CD4-positive, alpha-beta T cell treated with Interleukin-4 for 4 hours (primary cell): ENCODE measurements around the gene ESR1.
"Not testable (repeated sequence)": the region's sequence is repeated elsewhere in the genome, so short reads cannot be mapped to it uniquely, and the experiment has no call there.

Source experiments
- DNase-seq: peaks from one replicate; pipeline ENCODE4 v3.0.0-alpha.2; 2020

ESR1 gene

DNA sequence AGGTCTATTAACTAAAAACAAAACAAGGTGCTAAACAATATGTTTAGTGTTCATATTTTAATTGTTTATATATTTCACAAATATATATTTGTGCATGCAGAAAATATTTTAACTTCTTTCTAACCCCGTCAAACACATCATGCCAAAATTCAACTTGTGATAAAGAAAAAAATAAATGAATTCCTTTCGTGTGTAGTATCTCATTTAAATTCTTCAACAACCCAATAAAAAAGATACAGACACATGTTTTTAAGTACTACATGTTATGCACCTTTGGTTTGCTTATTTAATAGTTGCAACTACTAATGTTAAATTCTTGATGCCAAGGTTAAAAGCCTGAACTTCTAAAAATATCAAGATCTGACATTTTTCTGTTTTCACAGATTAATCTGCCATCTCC lies 252.4 kb downstream of the ESR1 start:
- DNase-seq, result no peak

DNA sequence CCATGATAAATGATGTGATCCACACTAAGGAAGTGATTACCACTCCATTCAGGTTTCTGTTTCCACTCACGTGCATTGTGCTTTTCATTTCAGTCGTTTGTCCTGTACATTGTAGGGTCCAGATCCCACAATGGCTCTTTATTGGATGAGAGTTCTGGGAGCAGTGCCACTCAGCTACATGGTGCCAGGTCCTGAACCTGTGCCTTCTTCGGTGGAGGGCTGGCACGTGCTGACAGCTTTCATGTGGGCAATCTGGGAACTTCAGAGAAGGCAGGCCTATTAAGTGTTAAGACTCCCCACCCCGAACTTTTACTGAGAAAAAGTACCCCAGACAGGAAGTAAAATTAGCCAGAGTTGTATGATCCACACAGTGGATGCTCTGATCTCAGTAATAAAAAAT lies 255.0 kb downstream of the ESR1 start:
- no peak for DNase-seq

- no peak for DNase-seq
Measured at GRCh38 chr6:152063170-152063921, 255.9 kb downstream of the ESR1 start.

- no peak for DNase-seq
Measured at GRCh38 chr6:152068622-152069261, 261.3 kb downstream of the ESR1 start.

DNA sequence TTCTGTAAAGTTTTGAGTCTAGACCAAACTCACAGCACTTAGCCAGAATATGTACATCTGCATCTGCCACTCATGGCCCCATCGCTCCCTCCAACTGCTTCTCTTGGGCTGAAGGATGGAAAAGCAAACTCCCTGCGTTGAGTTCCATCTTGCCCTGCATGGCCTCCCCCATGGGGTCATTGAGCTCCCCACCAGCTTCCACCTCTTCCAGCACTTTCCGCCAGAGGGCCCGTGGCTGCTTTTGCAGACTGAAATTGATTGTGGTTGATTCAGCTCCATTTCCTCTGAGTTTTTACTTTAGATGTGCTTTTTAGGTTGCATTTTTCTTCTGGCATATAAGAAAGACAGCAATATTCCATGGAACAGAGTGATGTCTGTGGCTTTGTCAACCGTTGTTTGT lies 263.1 kb downstream of the ESR1 start:
- no peak for DNase-seq

DNA sequence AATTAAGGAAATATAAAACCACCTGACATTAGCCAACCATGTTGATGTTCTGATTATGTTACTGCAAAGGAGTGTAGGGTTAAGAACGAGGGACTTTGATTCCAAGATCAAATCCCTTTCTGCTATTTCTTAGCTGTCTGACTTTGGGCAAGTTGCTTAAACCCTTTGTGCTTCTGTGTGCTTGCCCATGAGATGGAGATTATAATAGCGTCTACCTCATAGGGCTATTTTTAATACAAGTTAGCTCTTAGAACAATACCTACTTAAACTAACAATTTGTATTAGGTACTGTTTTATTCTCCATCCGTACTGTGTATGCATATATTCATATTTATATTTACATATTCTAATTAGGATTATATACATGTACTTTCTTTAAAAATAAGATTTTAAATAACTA lies 263.8 kb downstream of the ESR1 start:
- no peak for DNase-seq

DNA sequence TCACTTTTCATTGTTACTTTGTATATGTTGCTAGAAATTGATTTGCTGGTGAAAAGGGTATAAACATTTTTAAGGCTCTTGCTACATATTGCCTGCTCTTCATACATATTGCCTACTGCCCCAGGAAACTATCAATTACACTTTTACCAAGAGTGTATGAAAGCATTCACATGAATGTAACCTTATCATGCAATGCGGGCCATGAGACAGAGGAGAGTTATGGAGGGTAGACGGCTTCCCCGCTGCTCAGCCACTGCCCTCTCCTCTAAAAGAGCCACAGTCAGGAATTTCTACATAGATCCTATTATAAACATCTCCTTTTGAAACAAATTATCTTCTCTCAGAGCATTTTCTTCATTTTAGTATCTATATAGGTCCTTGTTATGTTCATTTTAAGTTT lies 264.4 kb downstream of the ESR1 start:
- DNase-seq, result no peak

- DNase-seq, result not testable (repeated sequence)
Measured at GRCh38 chr6:152076242-152076641, 268.8 kb downstream of the ESR1 start.

DNA sequence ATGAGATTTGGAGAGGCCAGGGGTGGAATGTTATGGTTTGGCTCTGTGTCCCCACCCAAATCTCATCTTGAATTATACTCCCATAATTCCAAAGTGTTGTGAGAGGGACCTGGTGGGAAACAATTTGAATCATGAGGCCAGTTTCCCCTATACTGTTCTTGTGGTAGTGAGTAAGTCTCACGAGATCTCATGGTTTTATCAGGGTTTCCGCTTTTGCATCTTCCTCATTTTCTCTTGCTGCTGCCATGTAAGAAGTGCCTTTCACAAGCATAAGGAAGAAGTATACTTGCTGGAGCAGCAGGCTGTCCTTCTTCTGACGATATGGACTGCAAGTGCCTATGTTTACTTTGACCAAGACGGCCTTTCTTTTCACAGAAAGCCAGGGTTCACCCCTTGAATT lies 270.5 kb downstream of the ESR1 start:
- no peak for DNase-seq

- DNase-seq, result no peak
Measured at GRCh38 chr6:152078804-152079203, 271.3 kb downstream of the ESR1 start.

DNA sequence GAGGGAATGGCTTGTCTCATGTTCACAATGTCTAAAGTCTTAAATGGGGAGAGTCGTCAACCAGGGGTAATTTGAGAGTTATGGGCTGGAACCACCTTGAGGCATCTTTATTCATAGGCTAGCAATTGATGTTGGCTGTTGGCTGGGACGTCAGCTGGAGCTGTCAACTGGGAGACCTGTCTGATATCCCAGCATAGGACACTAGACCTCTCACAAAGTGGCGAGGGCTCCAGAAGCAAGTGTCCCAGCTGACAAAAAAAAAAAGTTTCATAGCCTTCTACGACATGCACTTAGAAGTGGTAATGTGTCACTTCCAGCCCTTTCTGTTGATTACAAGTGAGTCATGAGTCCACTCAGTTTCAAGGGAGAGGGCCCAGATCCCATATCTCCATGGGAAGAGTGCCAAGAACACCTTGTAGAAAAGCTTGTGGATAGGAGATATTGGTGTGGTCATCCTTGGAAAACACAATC lies 278.0 kb downstream of the ESR1 start:
- no peak for DNase-seq

GRCh38 chr6:152086223-152086873 lies 278.9 kb downstream of the ESR1 start:
- no peak for DNase-seq

DNA sequence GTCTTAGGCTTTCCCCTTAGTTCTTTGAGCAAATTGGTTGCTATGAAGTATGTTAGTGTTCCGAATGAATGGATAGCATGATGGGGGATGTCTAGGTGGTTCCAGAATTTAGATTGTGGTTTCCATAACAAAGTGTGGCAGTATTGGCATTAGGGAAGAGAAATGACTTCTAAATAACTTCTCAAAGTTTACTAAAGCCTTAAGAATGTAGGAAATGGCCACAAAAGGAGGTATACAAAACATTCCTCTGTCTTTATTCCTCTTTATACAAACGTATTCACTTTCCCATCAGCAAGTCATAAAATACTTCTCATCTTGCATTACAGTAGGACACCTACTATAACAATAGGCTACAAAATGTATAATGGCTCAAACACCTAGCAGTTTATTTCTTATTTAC lies 279.6 kb downstream of the ESR1 start:
- DNase-seq, result no peak

- DNase-seq, result no peak
Measured at GRCh38 chr6:152087701-152088100, 280.2 kb downstream of the ESR1 start.

GRCh38 chr6:152089992-152090391 lies 282.5 kb downstream of the ESR1 start:
- DNase-seq, result no peak

DNA sequence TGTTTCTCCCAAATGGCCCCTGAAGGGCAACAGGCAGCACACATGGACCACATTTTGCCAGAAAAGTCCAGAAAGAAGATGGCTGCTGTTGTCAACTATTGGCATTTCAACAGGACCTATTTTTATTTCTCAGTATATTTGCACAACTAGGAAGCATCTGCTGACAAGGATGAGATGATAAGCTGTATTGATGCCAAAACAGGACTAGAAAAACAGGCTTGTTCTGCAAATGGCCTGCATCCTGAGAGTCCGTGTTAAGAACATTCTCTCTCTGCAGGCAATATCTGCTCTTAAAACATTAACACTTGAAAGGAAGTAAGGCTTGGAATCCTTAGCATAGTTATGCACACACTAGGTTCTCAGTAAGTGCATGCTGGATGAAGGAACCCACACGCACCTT lies 283.7 kb downstream of the ESR1 start:
- no peak for DNase-seq

DNA sequence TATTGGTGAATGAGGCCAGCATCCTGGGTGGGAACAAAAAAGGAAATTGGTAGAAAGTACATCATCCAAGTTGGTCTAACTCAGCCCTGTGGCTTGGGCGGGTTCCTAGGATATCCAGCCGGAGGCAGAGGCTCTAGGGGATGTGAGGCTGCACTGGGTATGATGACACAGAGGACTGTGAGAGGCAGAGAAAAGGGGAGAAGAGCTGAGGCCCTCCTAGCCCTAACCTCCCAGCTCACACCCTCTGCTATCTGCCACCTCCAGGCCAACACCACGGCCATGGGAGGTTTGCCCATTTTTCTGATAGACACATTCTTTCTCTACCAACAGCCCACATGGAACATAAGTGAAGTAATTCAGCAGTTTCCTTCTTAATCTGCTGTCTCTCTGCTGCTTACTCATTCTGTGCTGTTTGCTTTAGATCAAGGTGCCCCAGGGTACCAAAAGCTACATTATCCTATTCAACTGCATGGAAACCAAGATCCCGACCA lies 284.4 kb downstream of the ESR1 start:
- no peak for DNase-seq

DNA sequence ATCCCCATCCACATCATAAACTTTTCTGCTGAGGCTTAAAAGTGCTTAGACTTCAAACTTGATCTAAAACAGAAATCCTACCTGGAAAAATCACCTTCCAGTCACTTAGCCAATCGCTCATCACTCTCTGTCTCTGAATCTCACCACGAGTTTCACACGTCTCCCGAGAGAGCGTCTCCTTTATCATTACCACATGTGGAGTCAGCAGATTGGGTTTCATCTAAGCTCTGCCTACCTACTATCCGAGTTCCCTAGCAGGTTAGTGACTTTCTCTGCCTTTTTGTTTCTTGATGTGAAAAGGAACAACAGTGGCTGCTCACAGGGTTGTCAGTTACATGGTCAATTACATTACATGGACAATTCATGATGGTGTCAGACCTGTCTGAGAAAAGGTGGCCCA lies 286.2 kb downstream of the ESR1 start:
- DNase-seq, result no peak

DNA sequence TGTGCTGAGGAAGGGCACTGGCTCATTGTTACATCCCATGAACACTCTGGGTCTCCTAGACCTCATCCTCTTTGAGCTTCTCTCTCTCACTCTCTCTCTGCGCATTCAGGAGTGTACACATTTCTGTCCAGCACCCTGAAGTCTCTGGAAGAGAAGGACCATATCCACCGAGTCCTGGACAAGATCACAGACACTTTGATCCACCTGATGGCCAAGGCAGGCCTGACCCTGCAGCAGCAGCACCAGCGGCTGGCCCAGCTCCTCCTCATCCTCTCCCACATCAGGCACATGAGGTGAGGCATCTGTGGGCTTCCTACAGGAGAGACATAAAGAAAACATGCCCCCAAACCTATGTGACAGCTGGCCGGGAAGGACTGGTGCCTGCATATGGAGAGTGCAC lies 286.8 kb downstream of the ESR1 start:
- DNase-seq, result no peak

- DNase-seq, result peak; percentile 5
Measured at GRCh38 chr6:152094992-152095592, 287.6 kb downstream of the ESR1 start.

- DNase-seq, result no peak
Measured at GRCh38 chr6:152096863-152097496, 289.5 kb downstream of the ESR1 start.

GRCh38 chr6:152098683-152099082 lies 291.2 kb downstream of the ESR1 start:
- DNase-seq, result no peak
